DMS153 treated with DMSO at 0.1 percent for 48 hours (cell line): Measurements from ENCODE around the gene LEPROT.
"Not testable (repeated sequence)": the region's sequence is repeated elsewhere in the genome, so short reads cannot be mapped to it uniquely, and the experiment has no call there.

ENCODE experiments used
- DNase-seq: peaks from one replicate; lab custom pipeline; 2025; ENCODE audit not compliant: unreplicated experiment; lab: John Stamatoyannopoulos, UW

Gene LEPROT

GRCh38 chr1:65420590-65421350 is at the start of gene LEPROT, which contains the start of gene LEPR:
LEPROT (plus strand) TSS chr1:65420668; CDS start chr1:65420725, 57 bp downstream.
LEPR (plus strand) TSS chr1:65420668; CDS start chr1:65565566, 144,898 bp downstream.
- peak; percentile 50 for DNase-seq

- DNase-seq: no peak
Observed at GRCh38 chr1:65371544-65371943, 48.9 kb upstream of the LEPROT start.

- DNase-seq: no peak
Observed at GRCh38 chr1:65372557-65372956, 47.9 kb upstream of the LEPROT start.

GRCh38 chr1:65377496-65378246 is 42.8 kb upstream of the LEPROT start:
- no peak for DNase-seq

GRCh38 chr1:65378247-65378946 is 42.1 kb upstream of the LEPROT start:
- DNase-seq: no peak

- DNase-seq: not testable (repeated sequence)
Observed at GRCh38 chr1:65384426-65384825, 36.0 kb upstream of the LEPROT start.

- DNase-seq: no peak
Observed at GRCh38 chr1:65386439-65386838, 34.0 kb upstream of the LEPROT start.

GRCh38 chr1:65387821-65388220 is 32.6 kb upstream of the LEPROT start:
- no peak for DNase-seq

- no peak for DNase-seq
Observed at GRCh38 chr1:65388908-65389695, 31.4 kb upstream of the LEPROT start.

- no peak for DNase-seq
Observed at GRCh38 chr1:65392497-65392896, 28.0 kb upstream of the LEPROT start.

- no peak for DNase-seq
Observed at GRCh38 chr1:65393347-65393746, 27.1 kb upstream of the LEPROT start.

- DNase-seq: no peak
Observed at GRCh38 chr1:65393928-65394327, 26.5 kb upstream of the LEPROT start.

- DNase-seq: no peak
Observed at GRCh38 chr1:65395887-65396612, 24.4 kb upstream of the LEPROT start.

- DNase-seq: no peak
Observed at GRCh38 chr1:65398083-65398482, 22.4 kb upstream of the LEPROT start.

- no peak for DNase-seq
Observed at GRCh38 chr1:65399003-65399402, 21.5 kb upstream of the LEPROT start.

- no peak for DNase-seq
Observed at GRCh38 chr1:65401612-65402011, 18.9 kb upstream of the LEPROT start.

- DNase-seq: no peak
Observed at GRCh38 chr1:65404941-65405340, 15.5 kb upstream of the LEPROT start.

GRCh38 chr1:65407877-65408276 is 12.6 kb upstream of the LEPROT start:
- DNase-seq: no peak

- DNase-seq: no peak
Observed at GRCh38 chr1:65409314-65409713, 11.2 kb upstream of the LEPROT start.

GRCh38 chr1:65409816-65410326 is 10.6 kb upstream of the LEPROT start:
- no peak for DNase-seq
